CD4-positive, alpha-beta T cell treated with Interleukin-21 for 1 hour (primary cell): ENCODE measurements around the gene ARHGEF19.
"Not testable (repeated sequence)": the region's sequence is repeated elsewhere in the genome, so short reads cannot be mapped to it uniquely, and the experiment has no call there.

Experiments
- DNase-seq: peaks from one replicate; pipeline ENCODE4 v3.0.0-alpha.2; 2020

Gene ARHGEF19

GRCh38 chr1:16212251-16212961 lies at the start of gene ARHGEF19:
Gene ARHGEF19 (minus strand): TSS chr1:16212652. CDS start chr1:16209054, 3,598 bp downstream.
- no peak for DNase-seq

GRCh38 chr1:16262067-16262466 lies 49.6 kb upstream of the ARHGEF19 start:
- DNase-seq: no peak

GRCh38 chr1:16260814-16261213 lies 48.4 kb upstream of the ARHGEF19 start:
- no peak for DNase-seq

GRCh38 chr1:16258591-16259135 lies 46.2 kb upstream of the ARHGEF19 start:
- DNase-seq: no peak

GRCh38 chr1:16257968-16258367 lies 45.5 kb upstream of the ARHGEF19 start:
- no peak for DNase-seq

GRCh38 chr1:16257556-16257955 lies 45.1 kb upstream of the ARHGEF19 start:
- not testable (repeated sequence) for DNase-seq

GRCh38 chr1:16256478-16256877 lies 44.0 kb upstream of the ARHGEF19 start:
- no peak for DNase-seq

GRCh38 chr1:16254263-16254928 lies 41.9 kb upstream of the ARHGEF19 start:
- DNase-seq: no peak

GRCh38 chr1:16253332-16253922 lies 41.0 kb upstream of the ARHGEF19 start:
- no peak for DNase-seq

- no peak for DNase-seq
Measured at GRCh38 chr1:16252912-16253311, 40.5 kb upstream of the ARHGEF19 start.

- no peak for DNase-seq
Measured at GRCh38 chr1:16251381-16251780, 38.9 kb upstream of the ARHGEF19 start.

- no peak for DNase-seq
Measured at GRCh38 chr1:16250524-16251251, 38.2 kb upstream of the ARHGEF19 start.

- no peak for DNase-seq
Measured at GRCh38 chr1:16249596-16250241, 37.3 kb upstream of the ARHGEF19 start.

- DNase-seq: no peak
Measured at GRCh38 chr1:16248603-16249516, 36.4 kb upstream of the ARHGEF19 start.

GRCh38 chr1:16248007-16248436 lies 35.6 kb upstream of the ARHGEF19 start:
- DNase-seq: no peak

GRCh38 chr1:16247441-16247840 lies 35.0 kb upstream of the ARHGEF19 start:
- DNase-seq: no peak

GRCh38 chr1:16246961-16247360 lies 34.5 kb upstream of the ARHGEF19 start:
- no peak for DNase-seq

GRCh38 chr1:16246239-16246638 lies 33.8 kb upstream of the ARHGEF19 start:
- DNase-seq: not testable (repeated sequence)

- no peak for DNase-seq
Measured at GRCh38 chr1:16245476-16246196, 33.2 kb upstream of the ARHGEF19 start.

GRCh38 chr1:16244650-16245285 lies 32.3 kb upstream of the ARHGEF19 start:
- no peak for DNase-seq
